GM19035 (cell line): ENCODE measurements around the gene MGAT4C.

ENCODE experiments used
- ATAC-seq: cut with Tn5 transposase; IDR thresholded peaks from one replicate; pipeline ENCODE4 v1.9.1; 2021; ENCODE audit not compliant: unreplicated experiment

The MGAT4C gene

GRCh38 chr12:85985996-85986395 lies 270.2 kb downstream of the MGAT4C start:
- no peak for ATAC-seq

GRCh38 chr12:85983601-85984000 lies 272.6 kb downstream of the MGAT4C start:
- ATAC-seq = no peak

GRCh38 chr12:85979641-85980040 lies 276.6 kb downstream of the MGAT4C start:
- no peak for ATAC-seq

GRCh38 chr12:85975716-85976115 lies 280.5 kb downstream of the MGAT4C start:
- no peak for ATAC-seq

- no peak for ATAC-seq
Observed at GRCh38 chr12:85971800-85972199, 284.4 kb downstream of the MGAT4C start.

GRCh38 chr12:85968606-85969005 lies 287.6 kb downstream of the MGAT4C start:
- no peak for ATAC-seq

- ATAC-seq = no peak
Observed at GRCh38 chr12:85963326-85963725, 292.9 kb downstream of the MGAT4C start.

- ATAC-seq = no peak
Observed at GRCh38 chr12:85956081-85956480, 300.1 kb downstream of the MGAT4C start.

GRCh38 chr12:85955127-85955526 lies 301.1 kb downstream of the MGAT4C start:
- ATAC-seq = no peak

- ATAC-seq = no peak
Observed at GRCh38 chr12:85951823-85952222, 304.4 kb downstream of the MGAT4C start.

- ATAC-seq = no peak
Observed at GRCh38 chr12:85949253-85949652, 306.9 kb downstream of the MGAT4C start.

- no peak for ATAC-seq
Observed at GRCh38 chr12:85948340-85948739, 307.9 kb downstream of the MGAT4C start.

- ATAC-seq = no peak
Observed at GRCh38 chr12:85947286-85947685, 308.9 kb downstream of the MGAT4C start.

- ATAC-seq = no peak
Observed at GRCh38 chr12:85946375-85946774, 309.8 kb downstream of the MGAT4C start.

- no peak for ATAC-seq
Observed at GRCh38 chr12:85927166-85927565, 329.0 kb downstream of the MGAT4C start.

GRCh38 chr12:85923767-85924331 lies 332.3 kb downstream of the MGAT4C start:
- ATAC-seq = no peak

GRCh38 chr12:85920324-85920947 lies 335.8 kb downstream of the MGAT4C start:
- ATAC-seq = peak; percentile 67
